Activated T-cell treated with anti-CD3 and anti-CD28 coated beads for 24 hours (primary cell): ENCODE data around the gene ANKS1A.

Experiments used
- DNase-seq: peaks from one replicate; pipeline ENCODE4 v3.0.0-alpha.2; 2020; ENCODE audit warnings: low read depth

The ANKS1A gene

GRCh38 chr6:35021004-35021403 is 131.9 kb downstream of the ANKS1A start:
- no peak for DNase-seq

DNA sequence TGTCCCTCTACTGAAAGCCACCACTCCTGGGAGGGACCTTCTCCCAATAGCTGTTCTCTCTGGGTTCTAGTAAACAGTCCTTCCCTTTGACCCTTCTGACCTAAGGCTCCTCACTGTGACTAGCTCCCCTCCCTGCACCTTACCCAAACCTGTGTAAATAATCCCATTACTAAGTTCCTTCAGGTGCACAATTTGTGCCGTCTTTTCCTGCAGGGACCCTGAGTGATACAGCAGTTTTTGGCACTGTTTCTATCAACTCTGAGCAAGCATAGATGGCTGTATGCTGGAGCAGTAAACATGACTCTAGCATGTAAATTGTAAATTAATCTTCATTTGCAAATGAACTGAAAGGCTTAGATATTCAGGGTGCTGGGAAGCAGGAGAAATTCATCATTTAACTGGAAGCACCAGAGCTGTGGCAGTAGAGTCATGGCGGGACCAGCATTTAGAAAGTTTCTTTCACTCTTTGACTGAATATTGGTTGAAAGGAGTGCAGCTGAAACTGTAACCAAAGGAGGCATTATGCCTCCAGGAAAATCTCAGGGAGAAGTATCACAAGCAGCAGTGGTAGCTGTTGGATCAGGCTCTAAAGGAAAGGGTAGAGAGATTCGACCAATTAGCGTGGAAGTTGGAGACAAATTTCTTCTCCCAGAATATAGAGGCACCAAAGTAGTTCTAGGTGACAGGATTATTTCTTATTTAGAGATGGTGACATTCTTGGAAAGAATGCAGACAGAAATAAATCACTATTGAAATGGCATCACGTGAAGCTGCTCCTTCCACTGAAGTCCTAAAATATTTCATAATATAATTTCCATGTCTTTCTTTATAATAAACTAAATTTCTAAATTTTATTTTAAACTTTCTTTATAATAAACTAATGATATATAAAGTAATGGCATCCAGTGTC is 134.3 kb downstream of the ANKS1A start:
- DNase-seq = no peak

- DNase-seq = no peak
Observed at GRCh38 chr6:35024551-35025054, 135.5 kb downstream of the ANKS1A start.

DNA sequence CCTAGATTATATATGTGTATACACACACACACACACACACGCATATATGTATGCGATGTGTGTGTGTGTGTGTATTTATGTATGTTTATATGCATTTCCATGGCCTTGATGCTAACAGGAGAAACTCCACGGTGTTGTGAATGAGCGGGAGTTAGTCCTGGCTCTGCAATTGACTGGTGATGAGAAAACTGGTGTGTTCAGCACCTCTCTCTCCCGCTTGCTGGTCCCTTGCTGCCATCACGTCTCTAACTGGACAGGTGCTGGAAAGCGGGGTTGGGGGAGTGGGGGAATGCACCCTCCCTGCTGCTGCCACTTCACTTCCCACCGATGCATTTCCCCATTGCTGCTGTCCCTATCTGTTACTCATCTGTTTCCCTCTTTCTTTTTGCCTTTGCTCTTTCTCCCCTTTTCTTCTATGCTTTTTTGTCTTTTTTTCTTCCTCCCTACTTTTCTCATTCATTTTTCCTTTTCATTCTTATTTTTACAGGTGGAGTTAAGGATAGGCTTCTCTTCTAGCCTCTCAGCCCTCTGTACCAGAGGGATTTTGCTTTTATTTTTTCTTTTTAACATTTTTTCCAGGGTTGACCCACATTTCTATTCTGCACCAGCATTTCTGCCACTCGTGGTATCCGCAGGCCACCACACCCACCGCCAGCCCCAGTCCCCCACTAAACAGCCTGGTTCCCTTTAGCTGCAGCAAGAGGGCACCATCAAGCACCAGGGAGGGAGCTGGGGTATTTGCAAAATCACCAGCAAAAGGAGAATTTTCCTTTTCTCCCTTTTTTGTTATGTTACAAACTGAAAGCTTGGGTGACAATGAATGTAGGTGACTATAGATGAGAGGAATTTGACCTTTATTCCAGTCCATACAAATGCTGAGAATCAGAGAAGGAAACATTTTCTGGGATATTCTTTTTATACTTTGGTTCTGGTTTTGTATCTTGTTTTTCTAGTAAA is 136.5 kb downstream of the ANKS1A start:
- DNase-seq = no peak

DNA sequence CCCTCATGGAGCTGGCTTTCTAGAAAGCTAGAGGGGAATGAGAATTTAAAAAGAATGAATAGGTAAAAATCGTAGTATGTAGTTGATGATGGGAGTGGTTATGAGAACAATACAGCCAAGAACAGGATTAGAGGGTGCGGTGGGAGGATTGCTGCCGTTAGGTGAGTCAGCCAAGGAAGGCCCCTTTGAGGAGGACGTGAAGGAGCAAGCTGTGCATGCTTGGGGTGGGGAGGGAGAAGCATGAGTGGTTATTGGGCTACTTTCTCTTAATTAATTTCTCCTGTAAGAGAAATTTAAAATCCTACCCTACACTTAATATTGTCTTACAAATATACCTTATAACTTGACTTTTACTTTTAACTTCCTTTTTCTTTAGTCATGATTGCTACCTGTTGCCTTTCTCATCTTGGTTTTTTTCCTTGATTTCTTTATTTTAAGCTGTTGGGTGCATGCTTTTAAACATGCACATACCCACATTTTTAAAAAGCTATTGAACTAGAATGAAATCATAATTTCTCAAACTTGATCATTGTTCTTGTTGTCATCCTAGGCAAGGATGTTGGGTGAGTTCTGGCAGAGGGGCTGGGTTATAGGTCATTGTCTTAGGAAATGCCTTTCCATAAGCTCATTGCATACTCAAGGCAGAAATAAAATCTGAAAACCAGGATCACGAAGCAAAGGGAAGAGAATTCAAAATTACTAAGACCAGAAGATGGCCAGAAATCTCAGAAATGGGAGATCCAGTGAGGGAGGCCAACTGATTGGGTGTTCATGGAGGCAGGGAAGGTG is 137.6 kb downstream of the ANKS1A start:
- no peak for DNase-seq

DNA sequence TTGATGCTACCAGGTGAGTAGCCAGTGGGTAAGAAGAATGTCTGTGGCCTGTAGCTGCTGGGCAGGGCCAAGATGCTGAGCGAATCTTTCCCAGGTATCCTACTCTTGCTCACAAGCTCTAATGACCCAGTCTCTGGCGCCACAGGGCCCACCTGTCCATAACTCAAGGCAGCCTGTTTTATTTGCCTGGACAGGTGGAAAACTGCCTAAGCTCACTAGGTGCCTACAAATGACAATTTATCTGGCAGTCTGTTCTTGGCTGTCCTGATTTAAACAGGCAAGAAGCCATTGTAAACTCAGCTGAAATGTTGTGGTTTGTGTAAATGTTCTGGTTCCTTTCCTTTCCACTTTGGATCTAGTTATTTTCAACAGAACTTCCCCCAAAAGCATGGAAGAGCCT is 138.8 kb downstream of the ANKS1A start:
- no peak for DNase-seq

DNA sequence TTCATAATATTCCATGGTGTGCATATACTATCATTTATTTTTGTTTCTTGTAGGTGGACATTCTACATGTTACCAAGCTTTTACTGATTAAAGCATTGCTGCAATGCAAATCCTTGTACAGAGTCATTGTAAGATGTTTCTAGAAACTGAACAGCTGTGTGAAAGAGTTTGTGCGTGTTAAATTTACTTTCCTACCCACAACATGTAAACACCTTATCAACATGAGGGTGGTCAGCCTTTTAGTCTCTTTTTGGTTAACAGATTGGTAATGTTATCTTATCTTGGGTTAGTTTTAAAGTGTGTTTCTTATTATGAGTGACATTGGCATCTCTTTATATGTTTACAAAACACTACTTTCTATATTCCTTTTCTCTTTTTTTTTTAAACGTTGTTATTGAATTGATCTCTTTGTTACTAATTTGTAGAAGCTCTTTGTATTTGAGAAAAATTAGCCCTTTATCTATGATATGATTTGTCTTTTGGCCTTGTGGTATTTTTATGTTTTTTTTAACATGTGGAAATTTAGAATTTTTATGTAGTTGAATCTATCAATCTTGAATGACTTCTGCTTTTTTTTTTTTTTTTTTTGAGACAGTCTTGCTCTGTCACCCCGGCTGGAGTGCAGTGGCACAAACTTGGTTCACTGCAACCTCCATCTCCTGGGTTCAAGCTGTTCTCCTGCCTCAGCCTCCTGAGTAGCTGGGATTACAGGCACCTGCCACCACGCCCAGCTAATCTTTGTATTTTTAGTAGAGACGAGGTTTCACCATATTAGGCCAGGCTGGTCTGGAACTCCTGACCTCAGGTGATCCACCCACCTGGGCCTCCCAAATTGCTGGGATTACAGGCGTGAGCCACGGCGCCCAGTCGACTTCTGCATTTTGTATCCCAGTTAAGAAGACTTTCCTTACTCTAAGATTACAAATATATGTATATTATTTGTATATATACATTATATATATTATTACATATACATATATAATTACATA is 140.0 kb downstream of the ANKS1A start:
- DNase-seq = no peak

- DNase-seq = no peak
Observed at GRCh38 chr6:35030099-35030498, 141.0 kb downstream of the ANKS1A start.

GRCh38 chr6:35031611-35032529 is 142.8 kb downstream of the ANKS1A start:
- DNase-seq = no peak

DNA sequence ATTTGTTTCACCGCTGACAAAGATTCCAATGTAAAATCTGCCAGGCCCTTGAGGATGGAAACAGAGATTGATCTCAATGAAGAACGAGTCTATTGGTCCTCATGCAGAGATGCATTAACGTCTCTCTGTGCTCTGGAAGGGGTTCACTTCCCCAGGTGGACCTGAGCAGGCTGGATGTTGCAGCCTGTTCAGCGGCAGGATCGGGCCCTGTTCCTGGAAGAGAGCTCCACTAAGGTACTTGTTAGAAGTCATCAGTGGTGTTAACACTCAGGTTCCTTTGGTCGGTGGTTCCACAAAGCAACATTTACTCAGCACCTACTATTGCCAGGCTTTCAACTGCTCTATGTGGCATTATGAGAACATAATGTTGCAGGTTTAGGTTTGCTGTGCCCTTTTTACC is 144.6 kb downstream of the ANKS1A start:
- no peak for DNase-seq

DNA sequence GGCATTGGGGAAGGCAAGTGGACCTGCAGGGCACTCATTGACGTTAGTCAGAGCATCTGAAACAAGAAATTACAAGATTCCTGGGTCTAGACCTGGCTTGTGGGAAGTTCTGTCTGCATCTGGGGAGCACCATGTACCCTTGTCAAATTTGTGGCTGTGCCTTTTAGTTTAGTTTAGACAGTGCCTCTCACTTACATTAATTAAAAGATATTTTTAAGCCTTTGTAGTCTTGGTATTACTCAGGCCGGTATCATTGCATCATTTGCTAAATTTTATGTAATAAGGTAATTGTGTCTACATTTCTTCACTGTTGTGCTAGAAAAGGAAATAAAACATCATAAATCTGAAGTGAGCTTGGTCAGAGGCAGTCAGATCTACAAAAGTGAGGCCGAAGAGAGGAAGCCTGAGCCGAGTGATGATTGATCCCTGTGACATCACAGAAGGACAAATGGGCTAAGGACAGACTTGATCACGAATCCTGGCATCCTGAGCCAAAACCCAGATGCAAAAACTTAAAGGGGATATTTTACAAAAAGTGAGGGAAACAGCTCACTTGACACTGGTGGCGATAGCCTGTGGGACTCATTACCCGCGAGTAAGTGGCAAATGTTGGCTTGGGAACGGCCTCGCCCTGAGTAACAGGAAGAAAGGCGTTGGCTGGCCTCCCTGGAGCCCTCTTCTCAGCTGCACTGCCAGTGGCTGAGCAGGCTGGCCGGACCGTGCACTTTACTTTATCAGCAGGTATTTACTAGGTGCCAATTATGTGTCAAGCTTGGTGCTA is 145.5 kb downstream of the ANKS1A start:
- no peak for DNase-seq

DNA sequence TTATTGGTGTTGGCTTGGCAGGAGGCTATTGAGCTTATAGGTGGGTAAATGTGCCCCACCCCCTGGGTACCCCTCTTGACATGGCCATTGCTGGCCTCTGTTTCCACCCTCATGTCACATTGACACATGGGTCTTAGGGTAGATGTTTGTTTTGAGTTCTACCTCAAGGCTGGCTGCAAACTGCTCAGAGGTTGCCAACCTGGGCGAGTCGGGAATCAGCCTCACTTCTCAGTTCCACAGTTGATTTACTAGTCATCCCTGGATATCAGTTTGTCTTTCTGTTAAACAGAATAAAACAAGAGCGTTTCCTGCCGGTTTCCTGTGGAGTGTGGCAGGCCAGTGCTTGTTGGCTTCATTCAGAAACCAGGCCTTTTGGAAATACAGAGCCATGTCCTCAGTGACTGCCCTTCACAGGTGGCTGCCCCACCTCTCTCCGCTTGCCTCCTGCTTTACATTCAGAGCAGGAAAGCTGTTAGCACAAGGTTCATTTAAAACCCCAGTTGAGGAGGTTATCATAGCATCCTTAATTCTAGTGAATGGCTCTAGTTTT is 146.5 kb downstream of the ANKS1A start:
- no peak for DNase-seq

GRCh38 chr6:35036059-35036827 is 147.2 kb downstream of the ANKS1A start:
- DNase-seq = no peak

- no peak for DNase-seq
Observed at GRCh38 chr6:35036828-35037663, 148.0 kb downstream of the ANKS1A start.

- DNase-seq = no peak
Observed at GRCh38 chr6:35037664-35038038, 148.6 kb downstream of the ANKS1A start.

- DNase-seq = no peak
Observed at GRCh38 chr6:35038076-35038475, 149.0 kb downstream of the ANKS1A start.

GRCh38 chr6:35040398-35040797 is 151.3 kb downstream of the ANKS1A start:
- DNase-seq = no peak
